Vagina (tissue), 2 donors: ENCODE measurements around the gene SP1.

Experiments used
- CTCF ChIP-seq, 3 experiments: fragments of 450-650 bp in 2 of 3; fragments of 200-600 bp in 1 of 3; sonication (generic) in 1 of 3; IDR thresholded peaks; one replicate each; pipeline ENCODE4 v1.5.1; 2017 to 2019; ENCODE audit warnings: antibody characterized with exemption in 3 of 3, mild to moderate bottlenecking in 2 of 3, moderate library complexity in 2 of 3
- POLR2A ChIP-seq, 2 donors: fragments of 450-650 bp; IDR thresholded peaks; one replicate each; pipeline ENCODE4 v1.6.1; 2017; ENCODE audit warnings: antibody characterized with exemption in 2 of 2, mild to moderate bottlenecking in 2 of 2, moderate library complexity in 2 of 2
- POLR2AphosphoS5 ChIP-seq, 2 donors: sonication (generic); formaldehyde crosslinking; IDR thresholded peaks; one replicate each; pipeline ENCODE4 v1.9.0; 2017; ENCODE audit warnings: antibody characterized with exemption in 2 of 2, mild to moderate bottlenecking in 2 of 2, low read depth in 1 of 2; ENCODE audit not compliant: insufficient read depth in 1 of 2

DNA sequence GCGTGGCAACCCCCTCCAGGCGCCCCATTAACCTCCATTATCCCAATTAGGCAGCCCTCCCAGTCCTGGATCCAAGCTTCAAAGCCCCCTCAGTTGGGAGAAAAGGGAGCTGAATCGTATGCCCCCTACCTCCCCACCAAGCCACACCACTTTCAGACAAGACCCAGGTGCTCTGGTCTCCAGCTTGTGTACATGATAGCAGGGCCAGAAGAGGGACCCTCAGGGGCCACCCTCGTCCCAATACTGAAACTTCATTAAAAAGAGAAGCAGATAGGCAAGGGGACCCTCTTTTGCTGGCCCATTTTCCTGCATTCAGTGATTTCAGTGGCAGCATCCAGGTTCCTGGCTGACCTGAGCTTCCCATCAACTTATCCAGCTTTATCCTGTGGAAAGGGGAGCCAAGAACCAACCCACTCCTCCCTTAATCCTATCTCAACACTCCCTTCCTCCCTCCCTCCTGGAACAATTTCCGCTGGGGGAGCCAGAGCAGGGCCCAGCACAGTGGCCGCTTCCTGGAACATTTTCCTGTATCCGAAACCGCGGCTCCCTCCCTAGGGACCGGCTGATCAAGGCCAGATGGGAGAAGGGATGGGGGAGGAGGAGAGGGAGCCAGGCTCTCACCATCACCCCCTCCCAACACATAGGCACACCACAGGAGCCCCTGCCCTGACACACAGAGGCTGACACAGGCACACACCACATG lies 34.3 kb upstream of the SP1 start:
- no peak for TF ChIP-seq POLR2A (IDR thresholded peaks at IDR 0.05)
- no peak for TF ChIP-seq POLR2AphosphoS5 (IDR thresholded peaks at IDR 0.05; ENCODE audit: insufficient read depth in 1 of 2, low read depth in 1 of 2)
- no peak for TF ChIP-seq CTCF (IDR thresholded peaks at IDR 0.05)
